MCF 10A (cell line): ENCODE results near the gene ZNF844. TPM values are rescaled to one million over a fixed set of nuclear protein-coding genes. Genes with fewer than 3 reads are reported as not detected.
"Not testable (repeated sequence)": the region's sequence is repeated elsewhere in the genome, so short reads cannot be mapped to it uniquely, and the experiment has no call there.

ENCODE experiments used
- BruUV-seq: library from RNA; stranded (reverse); fragments of 400-500 nt; replicated peaks from 2 replicates; lab custom pipeline; 2021; lab: Mats Ljungman, UMichigan
- CTCF ChIA-PET: fragments of 300-600 bp; sonication (Branson Sonifier 250); formaldehyde crosslinking; extraction: SDS; loops from one replicate; lab custom pipeline; 2021; ENCODE audit warnings: antibody characterized with exemption, inconsistent platforms; lab: Yijun Ruan, JAX
- POLR2A ChIA-PET: fragments of 300-600, 350-650 bp; sonication (Branson Sonifier 250); formaldehyde crosslinking; extraction: SDS; loops from one replicate; lab custom pipeline; 2020; ENCODE audit warnings: antibody characterized with exemption, inconsistent platforms; lab: Yijun Ruan, JAX
- DNase-seq: peaks from one replicate; pipeline ENCODE4 v3.0.0-alpha.2; 2018; ENCODE audit not compliant: unreplicated experiment
- H3K27ac Mint-ChIP-seq: one replicate; pipeline ENCODE4 v1.8.0; 2022; ENCODE audit warnings: mild to moderate bottlenecking, low read depth, mixed read lengths; ENCODE audit not compliant: unreplicated experiment
- H3K27me3 Mint-ChIP-seq: one replicate; pipeline ENCODE4 v1.8.0; 2022; ENCODE audit warnings: mixed read lengths; ENCODE audit not compliant: insufficient read depth, unreplicated experiment
- H3K36me3 Mint-ChIP-seq: one replicate; pipeline ENCODE4 v1.8.0; 2022; ENCODE audit warnings: mild to moderate bottlenecking, moderate library complexity, mixed read lengths; ENCODE audit not compliant: insufficient read depth, unreplicated experiment
- H3K4me1 Mint-ChIP-seq: one replicate; pipeline ENCODE4 v1.8.0; 2022; ENCODE audit warnings: mixed read lengths; ENCODE audit not compliant: insufficient read depth, unreplicated experiment
- H3K4me3 Mint-ChIP-seq: one replicate; pipeline ENCODE4 v1.8.0; 2022; ENCODE audit warnings: mild to moderate bottlenecking, moderate library complexity, mixed read lengths; ENCODE audit not compliant: unreplicated experiment
- H3K9me3 Mint-ChIP-seq: one replicate; pipeline ENCODE4 v1.8.0; 2022; ENCODE audit warnings: mixed read lengths; ENCODE audit not compliant: unreplicated experiment
- intact Hi-C: fragments of 100-400 bp; cut with micrococcal nuclease; formaldehyde crosslinking; loops from 2 replicates; pipeline ENCODE4 v1.14.1; 2022
- total RNA-seq: library from RNA; stranded (reverse); gene quantifications from 2 replicates; pipeline ENCODE4 v1.2.3, GENCODE V29; 2022
- TF ChIP-seq, protein P1 (sequence below): fragments of 200-600 bp; IDR thresholded peaks from one replicate; pipeline ENCODE4 v1.8.0; 2022; ENCODE audit warnings: antibody characterized with exemption, mild to moderate bottlenecking; ENCODE audit not compliant: unreplicated experiment

The ZNF844 gene
- total RNA-seq, 1 experiment from 2014 or later = not detected

DNA sequence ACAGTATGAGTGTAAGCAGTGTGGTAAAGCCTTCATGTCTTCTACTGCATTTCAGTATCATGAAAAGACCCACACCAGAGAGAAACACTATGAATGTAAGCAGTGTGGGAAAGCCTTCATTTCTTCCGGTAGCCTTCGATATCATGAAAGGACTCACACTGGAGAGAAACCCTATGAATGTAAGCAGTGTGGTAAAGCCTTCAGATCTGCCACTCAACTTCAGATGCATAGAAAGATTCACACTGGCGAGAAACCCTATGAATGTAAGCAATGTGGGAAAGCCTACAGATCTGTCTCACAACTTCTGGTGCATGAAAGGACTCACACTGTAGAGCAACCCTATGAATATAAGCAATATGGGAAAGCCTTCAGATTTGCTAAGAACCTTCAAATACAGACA is 12.8 kb downstream of the ZNF844 start:
- TF ChIP-seq, protein P1, sequence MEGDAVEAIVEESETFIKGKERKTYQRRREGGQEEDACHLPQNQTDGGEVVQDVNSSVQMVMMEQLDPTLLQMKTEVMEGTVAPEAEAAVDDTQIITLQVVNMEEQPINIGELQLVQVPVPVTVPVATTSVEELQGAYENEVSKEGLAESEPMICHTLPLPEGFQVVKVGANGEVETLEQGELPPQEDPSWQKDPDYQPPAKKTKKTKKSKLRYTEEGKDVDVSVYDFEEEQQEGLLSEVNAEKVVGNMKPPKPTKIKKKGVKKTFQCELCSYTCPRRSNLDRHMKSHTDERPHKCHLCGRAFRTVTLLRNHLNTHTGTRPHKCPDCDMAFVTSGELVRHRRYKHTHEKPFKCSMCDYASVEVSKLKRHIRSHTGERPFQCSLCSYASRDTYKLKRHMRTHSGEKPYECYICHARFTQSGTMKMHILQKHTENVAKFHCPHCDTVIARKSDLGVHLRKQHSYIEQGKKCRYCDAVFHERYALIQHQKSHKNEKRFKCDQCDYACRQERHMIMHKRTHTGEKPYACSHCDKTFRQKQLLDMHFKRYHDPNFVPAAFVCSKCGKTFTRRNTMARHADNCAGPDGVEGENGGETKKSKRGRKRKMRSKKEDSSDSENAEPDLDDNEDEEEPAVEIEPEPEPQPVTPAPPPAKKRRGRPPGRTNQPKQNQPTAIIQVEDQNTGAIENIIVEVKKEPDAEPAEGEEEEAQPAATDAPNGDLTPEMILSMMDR = no peak
- intact Hi-C loops = no loop called here
- Mint-ChIP-seq H3K27ac (no peak overlapping the region), H3K4me3 (no peak overlapping the region), H3K27me3 (no peaks in the 10 kb centered on the region), H3K9me3 (peaks cover 26% of the 10 kb centered on the region), H3K36me3 (no peaks in the 10 kb centered on the region), H3K4me1 (no peaks in the 10 kb centered on the region)
- BruUV-seq = no TSS peak
- CTCF ChIA-PET = interaction anchor here (0.7 kb wide), 1 partner anchor 13 kb away, joined by 3 read pairs; no protein-coding TSS in a partner anchor
- no peak for DNase-seq
- POLR2A ChIA-PET = no interaction called here

- H3K27me3 Mint-ChIP-seq, H3K36me3 Mint-ChIP-seq, CTCF ChIA-PET, DNase-seq, H3K9me3 Mint-ChIP-seq, H3K4me3 Mint-ChIP-seq, intact Hi-C loops, BruUV-seq, H3K4me1 Mint-ChIP-seq, H3K27ac Mint-ChIP-seq: not testable (repeated sequence)
- POLR2A ChIA-PET = interaction anchor here (0.6 kb wide), 1 partner anchor 38 kb away, joined by 4 read pairs; no protein-coding TSS in a partner anchor
Observed at GRCh38 chr19:12083336-12083735, 18.8 kb downstream of the ZNF844 start.

DNA sequence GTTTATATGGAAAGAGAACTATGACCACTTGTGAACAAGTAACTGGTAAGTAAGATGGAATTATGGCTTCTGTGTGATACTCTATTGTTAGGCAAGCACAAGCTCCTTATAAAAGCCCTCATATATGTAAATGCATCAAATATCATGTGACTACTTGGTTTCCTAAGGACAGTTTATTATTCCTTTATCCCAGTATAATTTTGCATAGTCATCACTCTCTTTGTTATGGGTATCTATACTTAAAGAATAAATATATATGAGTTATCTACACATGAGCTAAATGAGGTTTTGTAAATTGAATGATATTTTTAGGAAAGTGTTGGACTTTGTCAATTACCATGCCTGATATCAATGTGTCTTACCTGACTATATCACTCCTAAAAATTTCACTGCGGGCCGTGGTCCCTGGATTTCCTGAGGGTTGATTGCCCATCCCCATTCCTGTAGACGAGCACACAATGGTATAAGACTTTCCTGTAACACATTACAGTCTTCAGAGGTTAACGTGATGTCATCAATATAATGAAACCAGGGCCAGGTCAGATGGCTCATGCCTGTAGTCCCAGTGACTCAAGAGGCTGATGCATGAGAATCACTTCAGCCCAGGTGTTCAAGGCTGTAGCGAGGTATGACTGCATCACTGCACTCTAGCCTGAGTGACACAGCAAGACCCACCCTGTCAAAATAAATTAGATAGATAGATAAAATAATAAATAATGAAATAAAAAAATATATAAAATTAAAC is 20.7 kb downstream of the ZNF844 start:
- no TSS peak for BruUV-seq
- H3K4me3 Mint-ChIP-seq = no peak overlapping the region
- DNase-seq = no peak
- ChIA-PET CTCF (interaction anchor here (2.1 kb wide), 1 partner anchor 56 kb away, joined by 6 read pairs; the partner anchor contains the start of gene ZNF20), POLR2A (no interaction called here)
- intact Hi-C loops = no loop called here
- H3K27me3 Mint-ChIP-seq = no peaks in the 10 kb centered on the region
- no peaks in the 10 kb centered on the region for H3K36me3 Mint-ChIP-seq
- TF ChIP-seq, protein P1 = no peak
- no peaks in the 10 kb centered on the region for H3K4me1 Mint-ChIP-seq
- no peak overlapping the region for H3K27ac Mint-ChIP-seq
- peaks cover 5% of the 10 kb centered on the region for H3K9me3 Mint-ChIP-seq

DNA sequence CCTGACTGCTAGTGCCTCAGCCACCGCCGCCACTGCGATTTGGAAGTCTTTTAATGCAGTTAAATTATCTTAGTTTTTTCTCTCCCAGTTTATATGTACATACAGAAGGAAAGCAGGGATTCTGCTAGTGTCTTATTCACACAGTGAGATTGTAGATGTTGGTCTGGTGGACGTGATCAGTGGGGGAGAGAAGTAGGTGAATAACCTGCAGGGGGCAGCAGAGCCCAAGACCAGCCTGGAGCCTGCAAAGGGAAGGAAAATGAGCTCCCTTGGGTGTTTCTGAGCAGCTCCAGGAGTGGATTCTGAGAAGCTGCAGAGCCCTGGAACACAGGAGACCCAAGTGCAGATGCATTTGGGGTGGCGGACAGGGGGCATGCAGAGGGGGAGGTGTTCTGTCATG is 26.3 kb downstream of the ZNF844 start:
- intact Hi-C loops = no loop called here
- no peak for DNase-seq
- H3K27ac Mint-ChIP-seq = no peak overlapping the region

More for the DNA sequence above, 26.3 kb downstream of the ZNF844 start:
- ChIA-PET CTCF (interaction anchor here (0.5 to 0.7 kb wide), 5 partner anchors 13 to 49 kb away, joined by 3 to 4 read pairs (median 3); partner anchors contain the start of gene ZNF20), POLR2A (interaction anchor here (0.6 to 1.2 kb wide), 2 partner anchors 16 to 24 kb away, joined by 3 read pairs; no protein-coding TSS in a partner anchor)
- BruUV-seq = no TSS peak
- H3K27me3 Mint-ChIP-seq = no peaks in the 10 kb centered on the region
- peaks cover 18% of the 10 kb centered on the region for H3K9me3 Mint-ChIP-seq
- TF ChIP-seq, protein P1 = no peak
- H3K4me3 Mint-ChIP-seq = no peak overlapping the region
- H3K36me3 Mint-ChIP-seq = no peaks in the 10 kb centered on the region
- no peaks in the 10 kb centered on the region for H3K4me1 Mint-ChIP-seq
